Measurements from ENCODE around the gene GPR180. TPM values are rescaled to one million over a fixed set of nuclear protein-coding genes. Genes with fewer than 3 reads are reported as not detected.

The GPR180 gene
- total and polyA plus RNA-seq, 10 of the 15 experiments (the other 5 are each of a cell fraction or from before 2014, with no cell fraction given), result 1.6 to 7.2 (median 5.3) TPM

DNA sequence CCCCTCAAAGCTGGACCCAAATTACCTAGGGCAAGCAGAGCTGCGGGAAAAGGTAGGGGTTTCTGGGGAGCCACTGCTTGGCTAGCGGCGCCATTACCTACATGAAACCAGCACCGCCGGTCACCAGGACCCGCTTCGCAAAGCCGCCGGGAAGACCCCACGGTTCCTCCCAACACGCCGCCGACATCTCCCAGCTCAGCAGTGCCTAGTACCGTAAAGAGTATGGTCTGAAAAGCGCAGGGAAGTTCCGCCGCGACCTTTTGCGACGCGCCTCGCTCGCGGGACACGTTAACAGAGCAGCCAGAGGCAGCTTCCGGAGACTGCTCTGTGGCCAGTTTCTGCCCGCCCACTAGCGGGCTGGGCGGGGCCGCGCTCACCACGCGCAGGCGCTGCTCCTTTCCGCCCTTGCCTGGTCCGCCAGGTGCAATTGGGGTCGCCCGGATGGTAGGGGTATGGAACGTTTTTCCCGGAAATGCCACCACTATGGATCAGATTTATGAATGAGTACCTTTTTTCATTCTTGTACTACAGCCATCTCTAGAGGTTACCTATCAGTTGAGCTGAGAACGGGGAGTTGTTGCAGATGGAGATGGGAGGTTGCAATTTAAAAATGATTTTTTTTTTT is 5.6 kb upstream of the GPR180 start, which contains the start of gene TGDS:
Gene TGDS (minus strand): TSS at position 203 of the 625 bp plus-strand sequence. CDS start 16 bp downstream, at position 187.
- FAIRE-seq (no peak), DNase-seq (ENCODE audit: low read depth, low spot score) (peak; percentile 79), ATAC-seq (peak; percentile 96)
- no TSS peak for BruUV-seq (replicated peaks)
- Histone ChIP-seq H3K4me3 (peak within 1 kb of the TSS; percentile 74), H3K4me1 (ENCODE audit: control insufficient read depth, insufficient read depth, low read length) (peaks cover 3% of the 10 kb centered on the region; the same call in 1 of the 2 replicates), H3K4me2 (ENCODE audit: control insufficient read depth, insufficient read depth) (peak within 1 kb of the TSS; percentile 96), H3K36me3 (ENCODE audit: control insufficient read depth in 2 of 2, insufficient read depth in 2 of 2, low read length in 1 of 2) (0 out of 4 replicates have a peak, but pooled peaks cover 0 to 2% of the 10 kb centered on the region in 2 experiments), H3K79me2 (ENCODE audit: control insufficient read depth, insufficient read depth, low read length) (peaks cover 36% of the 10 kb centered on the region), H4K20me1 (ENCODE audit: control insufficient read depth, insufficient read depth) (no peaks in the 10 kb centered on the region), H3K27ac (ENCODE audit: control insufficient read depth, insufficient read depth) (peak within 1 kb of the TSS; percentile 91), H3K9me3 (replicated peaks; ENCODE audit: control insufficient read depth, insufficient read depth, low read length) (peaks cover 2% of the 10 kb centered on the region; the same call in 1 of the 3 replicates), H2AFZ (ENCODE audit: control insufficient read depth, low read depth, low read length) (peak within 1 kb of the TSS; percentile 84), H3K27me3 (replicated peaks in 1 of 2; ENCODE audit: control insufficient read depth in 2 of 2, insufficient read depth in 2 of 2, low read length in 1 of 2) (no peaks in the 10 kb centered on the region), H3K9ac (ENCODE audit: control insufficient read depth, insufficient read depth, low read length) (peak within 1 kb of the TSS; percentile 92)
- RAD21 ChIA-PET (ENCODE audit: unreplicated experiment), result interaction anchor here (1.1 to 2.4 kb wide), 3 partner anchors 19 to 46 kb away, joined by 3 to 10 read pairs (median 10); no protein-coding TSS in a partner anchor
- SMC1A ChIA-PET (ENCODE audit: uncharacterized antibody, unreplicated experiment), result interaction anchor here (0.9 to 2.0 kb wide), 7 partner anchors 10 to 808 kb away, joined by 3 to 11 read pairs (median 3); no protein-coding TSS in a partner anchor
- POLR2A ChIA-PET, result interaction anchor here (0.7 to 2.3 kb wide), 6 partner anchors 8 to 46 kb away, joined by 3 to 22 read pairs (median 6); no protein-coding TSS in a partner anchor
- intact Hi-C loops (cut with micrococcal nuclease; ENCODE audit: unreplicated experiment) (loop anchor here (1.0 kb wide), 1 partner anchor 47 kb away; no protein-coding TSS in a partner anchor), in situ Hi-C loops (cut with MboI) (no loop called here)
- WGBS (ENCODE audit: insufficient coverage, insufficient replicate concordance, low lambda C conversion rate, missing lambda C conversion rate), result 1% methylated on average over 41 of the region's 41 CpGs
- CTCF ChIA-PET, result interaction anchor here (0.7 to 2.5 kb wide), 4 partner anchors 9 to 160 kb away, joined by 5 to 16 read pairs (median 8); no protein-coding TSS in a partner anchor
- TF ChIP-seq, protein P1, sequence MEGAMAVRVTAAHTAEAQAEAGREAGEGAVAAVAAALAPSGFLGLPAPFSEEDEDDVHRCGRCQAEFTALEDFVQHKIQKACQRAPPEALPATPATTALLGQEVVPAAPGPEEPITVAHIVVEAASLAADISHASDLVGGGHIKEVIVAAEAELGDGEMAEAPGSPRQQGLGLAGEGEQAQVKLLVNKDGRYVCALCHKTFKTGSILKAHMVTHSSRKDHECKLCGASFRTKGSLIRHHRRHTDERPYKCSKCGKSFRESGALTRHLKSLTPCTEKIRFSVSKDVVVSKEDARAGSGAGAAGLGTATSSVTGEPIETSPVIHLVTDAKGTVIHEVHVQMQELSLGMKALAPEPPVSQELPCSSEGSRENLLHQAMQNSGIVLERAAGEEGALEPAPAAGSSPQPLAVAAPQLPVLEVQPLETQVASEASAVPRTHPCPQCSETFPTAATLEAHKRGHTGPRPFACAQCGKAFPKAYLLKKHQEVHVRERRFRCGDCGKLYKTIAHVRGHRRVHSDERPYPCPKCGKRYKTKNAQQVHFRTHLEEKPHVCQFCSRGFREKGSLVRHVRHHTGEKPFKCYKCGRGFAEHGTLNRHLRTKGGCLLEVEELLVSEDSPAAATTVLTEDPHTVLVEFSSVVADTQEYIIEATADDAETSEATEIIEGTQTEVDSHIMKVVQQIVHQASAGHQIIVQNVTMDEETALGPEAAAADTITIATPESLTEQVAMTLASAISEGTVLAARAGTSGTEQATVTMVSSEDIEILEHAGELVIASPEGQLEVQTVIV (IDR thresholded peaks at IDR 0.05; ENCODE audit: borderline replicate concordance, partially characterized antibody), result peak; percentile 99
- TF ChIP-seq CBX3 (IDR thresholded peaks at IDR 0.05; ENCODE audit: borderline replicate concordance, low read depth) (no peak), POLR2AphosphoS2 (IDR thresholded peaks at IDR 0.05; ENCODE audit: low read depth, low read length) (peak; percentile 97), NFIC (IDR thresholded peaks at IDR 0.05; ENCODE audit: low read depth, low read length) (peak; percentile 25; the same call in 1 of the 2 replicates), BACH1 (IDR thresholded peaks at IDR 0.05; ENCODE audit: borderline replicate concordance) (0 out of 2 replicates have a peak, but pooled peaks have one; percentile 28), YY1 (IDR thresholded peaks at IDR 0.05; ENCODE audit: low read depth, low read length) (peak; percentile 86), CREB1 (IDR thresholded peaks at IDR 0.05; ENCODE audit: low read depth) (peak; percentile 69), POLR2A (IDR thresholded peaks at IDR 0.05; ENCODE audit: low read depth, low read length) (peak; percentile 97), EED (IDR thresholded peaks at IDR 0.05; ENCODE audit: low read depth) (no peak), GATAD2B (conservative IDR thresholded peaks at IDR 0.05; ENCODE audit: low read depth) (peak; percentile 78; the same call in 1 of the 2 replicates), CREM (IDR thresholded peaks at IDR 0.05; ENCODE audit: low read depth) (peak; percentile 64; the same call in 1 of the 2 replicates), PML (IDR thresholded peaks at IDR 0.05; ENCODE audit: low read length) (peak; percentile 98), ZNF622 (IDR thresholded peaks at IDR 0.05) (no peak), POLR2AphosphoS5 (IDR thresholded peaks at IDR 0.05; ENCODE audit: low read length) (peak; percentile 97), TAF1 (IDR thresholded peaks at IDR 0.05; ENCODE audit: borderline replicate concordance, low read depth, low read length) (peak; percentile 96)
- TF ChIP-seq, protein P2, sequence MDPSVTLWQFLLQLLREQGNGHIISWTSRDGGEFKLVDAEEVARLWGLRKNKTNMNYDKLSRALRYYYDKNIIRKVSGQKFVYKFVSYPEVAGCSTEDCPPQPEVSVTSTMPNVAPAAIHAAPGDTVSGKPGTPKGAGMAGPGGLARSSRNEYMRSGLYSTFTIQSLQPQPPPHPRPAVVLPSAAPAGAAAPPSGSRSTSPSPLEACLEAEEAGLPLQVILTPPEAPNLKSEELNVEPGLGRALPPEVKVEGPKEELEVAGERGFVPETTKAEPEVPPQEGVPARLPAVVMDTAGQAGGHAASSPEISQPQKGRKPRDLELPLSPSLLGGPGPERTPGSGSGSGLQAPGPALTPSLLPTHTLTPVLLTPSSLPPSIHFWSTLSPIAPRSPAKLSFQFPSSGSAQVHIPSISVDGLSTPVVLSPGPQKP (IDR thresholded peaks at IDR 0.05; ENCODE audit: low read depth, low read length), result peak; percentile 82
- TF ChIP-seq, protein P3, sequence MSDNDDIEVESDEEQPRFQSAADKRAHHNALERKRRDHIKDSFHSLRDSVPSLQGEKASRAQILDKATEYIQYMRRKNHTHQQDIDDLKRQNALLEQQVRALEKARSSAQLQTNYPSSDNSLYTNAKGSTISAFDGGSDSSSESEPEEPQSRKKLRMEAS (IDR thresholded peaks at IDR 0.05; ENCODE audit: low read depth, low read length), result peak; percentile 62; the same call in 1 of the 2 replicates
- TF ChIP-seq, protein P4, sequence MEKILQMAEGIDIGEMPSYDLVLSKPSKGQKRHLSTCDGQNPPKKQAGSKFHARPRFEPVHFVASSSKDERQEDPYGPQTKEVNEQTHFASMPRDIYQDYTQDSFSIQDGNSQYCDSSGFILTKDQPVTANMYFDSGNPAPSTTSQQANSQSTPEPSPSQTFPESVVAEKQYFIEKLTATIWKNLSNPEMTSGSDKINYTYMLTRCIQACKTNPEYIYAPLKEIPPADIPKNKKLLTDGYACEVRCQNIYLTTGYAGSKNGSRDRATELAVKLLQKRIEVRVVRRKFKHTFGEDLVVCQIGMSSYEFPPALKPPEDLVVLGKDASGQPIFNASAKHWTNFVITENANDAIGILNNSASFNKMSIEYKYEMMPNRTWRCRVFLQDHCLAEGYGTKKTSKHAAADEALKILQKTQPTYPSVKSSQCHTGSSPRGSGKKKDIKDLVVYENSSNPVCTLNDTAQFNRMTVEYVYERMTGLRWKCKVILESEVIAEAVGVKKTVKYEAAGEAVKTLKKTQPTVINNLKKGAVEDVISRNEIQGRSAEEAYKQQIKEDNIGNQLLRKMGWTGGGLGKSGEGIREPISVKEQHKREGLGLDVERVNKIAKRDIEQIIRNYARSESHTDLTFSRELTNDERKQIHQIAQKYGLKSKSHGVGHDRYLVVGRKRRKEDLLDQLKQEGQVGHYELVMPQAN (conservative IDR thresholded peaks at IDR 0.05), result peak; percentile 69
